Hair follicular keratinocyte (primary cell): ENCODE results near the gene MYL12A. TPM values are rescaled to one million over a fixed set of nuclear protein-coding genes. Genes with fewer than 3 reads are reported as not detected.

Source experiments
- total RNA-seq: library from RNA; depleted of rRNA; stranded (reverse); fragments of >200 nt; gene quantifications from 2 replicates; pipeline ENCODE4 v1.2.3, GENCODE V29; 2015

The MYL12A gene
- total RNA-seq, result 639 and 729 TPM in 2 replicates

DNA sequence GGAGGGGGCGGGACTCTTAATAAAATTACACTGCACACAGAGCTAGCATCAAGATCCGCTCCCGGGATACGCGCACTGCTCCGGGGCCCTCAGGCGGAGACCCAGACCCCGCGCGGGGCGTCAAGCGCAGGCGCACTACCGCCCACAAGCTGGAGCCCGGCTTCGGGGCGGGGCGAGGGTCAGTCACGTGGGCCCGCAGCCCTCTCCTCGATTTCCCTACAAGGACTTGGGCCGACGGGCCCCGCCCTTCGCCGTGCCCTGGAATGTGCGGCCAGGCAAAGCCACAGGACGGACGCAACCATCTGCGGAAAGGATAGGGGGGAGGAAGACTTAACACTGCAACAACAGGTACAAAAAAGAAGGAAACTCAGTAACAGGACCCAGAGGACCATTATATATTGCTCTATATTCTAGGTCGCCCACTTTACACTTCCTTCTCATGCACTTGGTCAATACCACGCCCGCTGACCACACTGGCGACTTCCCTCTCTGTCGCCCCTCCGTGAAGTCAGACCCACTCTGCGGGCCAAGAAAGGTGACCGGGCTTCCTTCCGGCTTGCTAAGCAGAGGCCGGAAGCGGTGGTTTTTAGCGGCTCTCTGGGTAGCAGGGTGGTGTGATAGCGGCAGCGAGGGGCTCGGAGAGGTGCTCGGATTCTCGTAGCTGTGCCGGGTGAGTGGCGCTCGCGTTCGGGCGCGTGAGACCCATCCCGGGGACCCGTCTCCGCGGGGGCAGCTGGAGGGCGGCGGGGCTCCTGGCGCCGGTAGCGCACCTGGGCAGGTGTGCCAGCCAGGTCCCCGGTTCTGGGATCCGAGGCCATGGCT lies at the start of gene MYL12A:
TSS of gene MYL12A (plus strand) at position 562 of the 822 bp plus-strand sequence. CDS start 5,447 bp downstream, outside the sequence.

DNA sequence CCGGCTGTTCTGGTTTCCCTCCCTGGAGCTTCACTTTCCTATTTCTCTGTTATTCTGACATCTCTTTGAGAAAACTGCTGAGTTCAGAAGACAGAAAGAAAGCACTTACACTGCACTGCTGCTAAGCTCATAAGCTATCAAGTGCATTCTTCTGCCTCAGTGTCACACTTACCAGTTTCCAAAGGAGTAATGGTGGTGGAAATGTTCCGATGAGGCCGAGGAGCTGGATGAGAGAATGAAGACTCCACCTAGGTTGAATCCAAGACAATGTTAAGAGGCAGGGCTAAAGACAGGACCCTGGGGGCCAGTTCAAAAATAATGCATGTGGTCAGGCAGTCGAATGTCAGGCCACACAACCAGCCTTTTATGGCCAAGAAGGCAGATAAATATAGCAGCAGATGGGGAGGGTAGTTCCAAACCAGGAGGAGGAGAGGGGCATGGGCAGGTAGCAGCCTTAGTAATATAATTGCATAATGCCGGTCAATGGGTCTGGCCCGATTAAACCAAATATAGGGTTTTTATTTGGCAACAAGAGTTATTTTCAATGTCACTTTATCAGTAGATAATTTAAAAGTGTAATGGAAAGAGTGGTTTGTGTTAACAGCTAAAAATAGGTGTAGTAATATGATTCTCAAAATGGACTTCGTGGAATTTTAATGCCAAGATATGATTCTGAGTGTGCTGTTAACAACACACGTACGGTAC lies 27.8 kb upstream of the MYL12A start, which contains the start of gene MYOM1:
TSS of gene MYOM1 (minus strand) at position 338 of the 705 bp plus-strand sequence. CDS start 4,745 bp downstream, outside the sequence.

DNA sequence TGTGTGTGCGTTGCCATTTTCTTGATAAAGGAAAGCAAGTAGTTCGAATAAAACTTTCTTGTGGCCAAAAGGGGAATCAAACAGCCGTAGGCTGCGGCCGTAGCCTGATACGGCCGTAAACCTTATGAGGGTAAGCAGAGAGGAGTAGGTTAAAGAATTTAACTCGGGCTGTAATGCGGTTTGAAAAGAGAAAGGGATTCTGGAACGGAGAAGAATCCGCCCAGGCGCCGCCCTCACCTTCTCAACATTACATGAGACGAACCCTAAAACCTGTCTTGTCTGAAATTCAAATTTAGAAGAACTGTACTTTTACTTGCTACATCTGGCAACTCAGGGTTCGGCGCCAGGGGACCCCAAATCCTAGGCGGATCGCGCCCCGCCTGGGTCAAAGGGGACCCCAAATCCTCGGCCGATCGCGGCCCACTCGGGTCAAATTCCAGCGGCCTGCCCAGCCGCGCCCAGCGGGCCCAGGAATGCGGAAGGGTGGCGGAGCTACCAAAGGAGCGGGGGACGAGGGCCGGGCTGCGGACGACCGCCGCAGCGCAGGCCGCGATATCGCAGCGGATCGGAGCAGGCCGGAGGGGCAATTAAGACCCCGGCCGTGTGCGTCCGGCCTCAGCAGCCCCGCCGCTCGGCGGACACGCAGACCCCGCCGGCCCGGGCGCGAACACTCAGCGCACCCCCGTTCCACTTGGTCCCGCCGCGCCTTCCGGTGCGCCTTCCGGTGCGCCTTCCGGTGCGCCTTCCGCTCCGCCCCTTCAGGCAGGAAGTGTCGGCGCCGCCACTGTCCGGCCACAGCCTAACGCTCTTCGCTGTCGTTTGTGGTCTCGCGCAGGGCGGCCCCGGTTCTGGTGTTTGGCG lies 14.0 kb downstream of the MYL12A start, which contains the start of gene MYL12B:
TSS of gene MYL12B (plus strand) at position 761 of the 861 bp plus-strand sequence. CDS start 10,766 bp downstream, outside the sequence.

Other genes starting within 250 kb of the MYL12A start
- 2.7 and 4.1 TPM in 2 replicates for gene LPIN2, start 234.7 kb upstream of the MYL12A start, total RNA-seq
- 0.04 and 0.08 TPM in 2 replicates for gene MYOM1, start 27.8 kb upstream of the MYL12A start, total RNA-seq
- gene MYL12B, start 14.3 kb downstream of the MYL12A start, total RNA-seq, result 642 and 753 TPM in 2 replicates
- 83.9 and 160 TPM in 2 replicates for gene TGIF1, start 202.4 kb downstream of the MYL12A start, total RNA-seq